HL-60 (cell line): Measurements from ENCODE around the gene OR5AU1.

ENCODE experiments used
- CTCF ChIP-seq: IDR thresholded peaks from one replicate; pipeline ENCODE4 v1.5.1; 2011; ENCODE audit warnings: low read length, control low read depth, inconsistent platforms; ENCODE audit not compliant: insufficient read depth
- POLR2AphosphoS5 ChIP-seq: IDR thresholded peaks from 2 replicates; pipeline ENCODE4 v1.6.1; 2012; ENCODE audit warnings: low read depth
- SPI1 ChIP-seq: IDR thresholded peaks from 2 replicates; pipeline ENCODE4 v1.6.1; 2012; ENCODE audit warnings: low read depth, mild to moderate bottlenecking, borderline replicate concordance
- TF ChIP-seq, protein P1 (sequence below): IDR thresholded peaks from 2 replicates; pipeline ENCODE4 v1.6.1; 2012; ENCODE audit warnings: low read depth; ENCODE audit not compliant: insufficient replicate concordance

GRCh38 chr14:21120686-21121085 is 35.2 kb downstream of the OR5AU1 start:
- TF ChIP-seq CTCF (no peak), SPI1 (0 out of 2 replicates have a peak, but pooled peaks have one; percentile 5), POLR2AphosphoS5 (no peak)
- TF ChIP-seq, protein P1, sequence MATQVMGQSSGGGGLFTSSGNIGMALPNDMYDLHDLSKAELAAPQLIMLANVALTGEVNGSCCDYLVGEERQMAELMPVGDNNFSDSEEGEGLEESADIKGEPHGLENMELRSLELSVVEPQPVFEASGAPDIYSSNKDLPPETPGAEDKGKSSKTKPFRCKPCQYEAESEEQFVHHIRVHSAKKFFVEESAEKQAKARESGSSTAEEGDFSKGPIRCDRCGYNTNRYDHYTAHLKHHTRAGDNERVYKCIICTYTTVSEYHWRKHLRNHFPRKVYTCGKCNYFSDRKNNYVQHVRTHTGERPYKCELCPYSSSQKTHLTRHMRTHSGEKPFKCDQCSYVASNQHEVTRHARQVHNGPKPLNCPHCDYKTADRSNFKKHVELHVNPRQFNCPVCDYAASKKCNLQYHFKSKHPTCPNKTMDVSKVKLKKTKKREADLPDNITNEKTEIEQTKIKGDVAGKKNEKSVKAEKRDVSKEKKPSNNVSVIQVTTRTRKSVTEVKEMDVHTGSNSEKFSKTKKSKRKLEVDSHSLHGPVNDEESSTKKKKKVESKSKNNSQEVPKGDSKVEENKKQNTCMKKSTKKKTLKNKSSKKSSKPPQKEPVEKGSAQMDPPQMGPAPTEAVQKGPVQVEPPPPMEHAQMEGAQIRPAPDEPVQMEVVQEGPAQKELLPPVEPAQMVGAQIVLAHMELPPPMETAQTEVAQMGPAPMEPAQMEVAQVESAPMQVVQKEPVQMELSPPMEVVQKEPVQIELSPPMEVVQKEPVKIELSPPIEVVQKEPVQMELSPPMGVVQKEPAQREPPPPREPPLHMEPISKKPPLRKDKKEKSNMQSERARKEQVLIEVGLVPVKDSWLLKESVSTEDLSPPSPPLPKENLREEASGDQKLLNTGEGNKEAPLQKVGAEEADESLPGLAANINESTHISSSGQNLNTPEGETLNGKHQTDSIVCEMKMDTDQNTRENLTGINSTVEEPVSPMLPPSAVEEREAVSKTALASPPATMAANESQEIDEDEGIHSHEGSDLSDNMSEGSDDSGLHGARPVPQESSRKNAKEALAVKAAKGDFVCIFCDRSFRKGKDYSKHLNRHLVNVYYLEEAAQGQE = no peak
